Ovary (tissue), 9 donors: ENCODE data around the gene G6PC1. TPM values are rescaled to one million over a fixed set of nuclear protein-coding genes. Genes with fewer than 3 reads are reported as not detected.
"Not testable (repeated sequence)": the region's sequence is repeated elsewhere in the genome, so short reads cannot be mapped to it uniquely, and the experiment has no call there.

Source experiments
- DNase-seq, 5 donors: peaks; one replicate each; pipeline ENCODE4 v3.0.0-alpha.2; 2019 to 2020
- H3K27ac ChIP-seq, 2 donors: fragments of 200-600 bp; one replicate each; pipeline versions ENCODE4 v1.5.1 to v1.8.0; 2019 to 2022
- H3K27me3 ChIP-seq: fragments of 200-600 bp; one replicate; pipeline ENCODE4 v1.8.0; 2022
- H3K36me3 ChIP-seq: fragments of 200-600 bp; sonication (generic); one replicate; pipeline ENCODE4 v1.5.1; 2019
- H3K4me1 ChIP-seq: one replicate; pipeline ENCODE4 v1.8.1; 2013; ENCODE audit warnings: mild to moderate bottlenecking, moderate library complexity; ENCODE audit not compliant: insufficient read depth
- H3K4me3 ChIP-seq: fragments of 200-600 bp; sonication (generic); one replicate; pipeline ENCODE4 v1.5.1; 2017
- H3K9me3 ChIP-seq, 2 donors: fragments of 200-600 bp in 1 of 2; sonication (generic) in 1 of 2; one replicate each; pipeline versions ENCODE4 v1.5.1 to v1.8.1; 2013 to 2019; ENCODE audit warnings: mild to moderate bottlenecking in 1 of 2, moderate library complexity in 1 of 2
- CTCF ChIP-seq, 3 donors: fragments of 450-650 bp in 2 of 3; fragments of 200-600 bp in 1 of 3; IDR thresholded peaks; one replicate each; pipeline versions ENCODE4 v1.5.1 to v1.8.0; 2016 to 2022; ENCODE audit warnings: antibody characterized with exemption in 3 of 3, mild to moderate bottlenecking in 1 of 3
- EP300 ChIP-seq: sonication (generic); formaldehyde crosslinking; IDR thresholded peaks from one replicate; pipeline ENCODE4 v1.6.1; 2017; ENCODE audit warnings: antibody characterized with exemption
- POLR2A ChIP-seq: fragments of 450-650 bp; IDR thresholded peaks from one replicate; pipeline ENCODE4 v1.6.1; 2017; ENCODE audit warnings: antibody characterized with exemption, mild to moderate bottlenecking, moderate library complexity
- WGBS, 3 donors: extraction: QIAGEN DNeasy Blood & Tissue Kit in 1 of 3; methylation state at CpG; one replicate each; pipeline versions ENCODE4 v1.1.5 to v1.1.7; 2013 to 2017; 5-methylcytosine and 5-hydroxymethylcytosine counted together
- intact Hi-C, 4 donors: fragments of 100-400 bp; cut with DNase I; formaldehyde crosslinking; loops; one replicate each; pipeline versions ENCODE4 v1.11.0 to v1.15.1; 2022 to 2023
- polyA plus RNA-seq, 2 donors: library from polyadenylated mRNA; stranded (reverse); fragments of 200-250 nt in 1 of 2; fragments of 350-450 nt in 1 of 2; fragmentation: Illumina TruSeq in 1 of 2; extraction: RNeasy Lipid Tissue Mini Kit (QIAGEN cat#74804) in 1 of 2; gene quantifications; one replicate each; pipeline ENCODE4 v1.2.3, GENCODE V29; 2013 to 2014
- total RNA-seq, 7 donors: library from RNA; depleted of rRNA in 2 of 7; stranded (reverse); fragments of >200 nt in 2 of 7; fragmentation: NEBNext Ultra II Directional in 3 of 7; extraction: Animal tissue kit (Norgen Biotek cat#: 25700) in 3 of 7; gene quantifications; one replicate each; pipeline versions ENCODE4 v1.1.0 to v1.2.4, GENCODE V29; 2016 to 2023
- donor health status: DM: no; HTN: no; CAD: no; lungs with moderate emphysema.
- donor health status: DM: no; HTN: no; CAD: no.
- donor health status: Bipolar disorder and iron deficiency.
- donor health status: DM: yes; HTN: yes; CAD: no.
- donor health status: DM: no; HTN: no; CAD: no.
- donor health status: DM: yes; HTN: yes; CAD: no.

Gene G6PC1
- total and polyA plus RNA-seq, 9 donors, result 0.69 to 1.7 TPM; not detected in 7

- Histone ChIP-seq H3K27me3 (no peaks in the 10 kb centered on the region), H3K36me3 (no peaks in the 10 kb centered on the region), H3K9me3 (no peaks in the 10 kb centered on the region), H3K4me3 (no peak overlapping the region), H3K27ac (no peak overlapping the region), H3K4me1 (peaks cover 3% of the 10 kb centered on the region)
- peak; percentile 34 to 71 (median 66) for DNase-seq
- 1 to 4% (median 2%) methylated on average over 2 of the region's 2 CpGs for WGBS, 3 donors
- intact Hi-C loops, result no loop called here
- TF ChIP-seq CTCF (IDR thresholded peaks at IDR 0.05), result no peak
- no peak for TF ChIP-seq POLR2A
- TF ChIP-seq EP300, result no peak
Observed at GRCh38 chr17:42895185-42895555, 5.4 kb upstream of the G6PC1 start.

GRCh38 chr17:42898147-42898811 lies 2.3 kb upstream of the G6PC1 start:
- DNase-seq, result no peak
- no peak overlapping the region for H3K4me3 ChIP-seq
- H3K27ac ChIP-seq, result no peak overlapping the region
- no peak for TF ChIP-seq POLR2A
- no peak for TF ChIP-seq CTCF (IDR thresholded peaks at IDR 0.05)
- no peak for TF ChIP-seq EP300
- no peaks in the 10 kb centered on the region for H3K36me3 ChIP-seq
- H3K27me3 ChIP-seq, result no peaks in the 10 kb centered on the region
- intact Hi-C loops, result no loop called here
- H3K9me3 ChIP-seq, result no peaks in the 10 kb centered on the region
- WGBS, 3 donors, result 83 to 88% (median 87%) methylated on average over 7 of the region's 7 CpGs
- no peaks in the 10 kb centered on the region for H3K4me1 ChIP-seq

- H3K27me3 ChIP-seq, intact Hi-C loops, DNase-seq, H3K27ac ChIP-seq, H3K9me3 ChIP-seq, H3K36me3 ChIP-seq, H3K4me3 ChIP-seq, H3K4me1 ChIP-seq: not testable (repeated sequence)
- WGBS, 3 donors, result 72 to 80% (median 77%) methylated on average over 3 of the region's 3 CpGs
Observed at GRCh38 chr17:42899981-42900380, 618 bp upstream of the G6PC1 start.

GRCh38 chr17:42901535-42902229 lies 1.1 kb downstream of the G6PC1 start:
- intact Hi-C loops, result no loop called here
- 73 to 75% (median 74%) methylated on average over 10 of the region's 10 CpGs for WGBS, 3 donors
- no peak overlapping the region for H3K4me3 ChIP-seq
- H3K9me3 ChIP-seq, result no peaks in the 10 kb centered on the region
- no peaks in the 10 kb centered on the region for H3K4me1 ChIP-seq
- DNase-seq, result no peak
- H3K27me3 ChIP-seq, result no peaks in the 10 kb centered on the region
- TF ChIP-seq POLR2A (no peak), CTCF (IDR thresholded peaks at IDR 0.05) (no peak), EP300 (no peak)
- H3K36me3 ChIP-seq, result no peaks in the 10 kb centered on the region
- H3K27ac ChIP-seq, result no peak overlapping the region

GRCh38 chr17:42904110-42904469 lies 3.5 kb downstream of the G6PC1 start:
- Histone ChIP-seq H3K36me3 (no peaks in the 10 kb centered on the region), H3K27me3 (no peaks in the 10 kb centered on the region), H3K4me3 (no peak overlapping the region), H3K27ac (no peak overlapping the region), H3K4me1 (no peaks in the 10 kb centered on the region), H3K9me3 (no peaks in the 10 kb centered on the region)
- TF ChIP-seq EP300 (no peak), CTCF (IDR thresholded peaks at IDR 0.05) (no peak), POLR2A (no peak)
- intact Hi-C loops, result no loop called here
- 66 to 73% (median 67%) methylated on average over 6 of the region's 6 CpGs for WGBS, 3 donors
- no peak for DNase-seq
